HEK293 (cell line): ENCODE measurements around the gene NPR2.

ENCODE experiments used
- CTCF ChIA-PET: fragments of 350-600 bp; formaldehyde crosslinking; extraction: SDS; loops from one replicate; lab custom pipeline; 2021; ENCODE audit warnings: antibody characterized with exemption; lab: Yijun Ruan, JAX
- POLR2A ChIA-PET: fragments of 300-600 bp; formaldehyde crosslinking; extraction: SDS; loops from one replicate; lab custom pipeline; 2020; ENCODE audit warnings: antibody characterized with exemption, inconsistent platforms; lab: Yijun Ruan, JAX
- H3K27ac ChIP-seq: fragments of 200-500 bp; sonication (Bioruptor generic); 2 replicates; pipeline ENCODE4 v1.5.1; 2014; ENCODE audit warnings: low read depth, low read length, control low read depth, inconsistent platforms; ENCODE audit errors: extremely low read depth
- H3K36me3 ChIP-seq, 2 experiments: fragments of 200-500 bp in 1 of 2; sonication (Bioruptor generic) in 1 of 2; 1 replicate in 1 of 2; 2 replicates in 1 of 2; pipeline ENCODE4 v1.5.1; 2014 to 2017; ENCODE audit warnings: inconsistent platforms in 2 of 2, low read length in 2 of 2; ENCODE audit not compliant: control insufficient read depth in 2 of 2, insufficient read depth in 1 of 2
- H3K4me1 ChIP-seq: fragments of 200-500 bp; sonication (Bioruptor generic); 2 replicates; pipeline ENCODE4 v1.5.1; 2014; ENCODE audit warnings: mild to moderate bottlenecking, low read length, inconsistent platforms; ENCODE audit not compliant: control insufficient read depth, insufficient read depth
- H3K4me3 ChIP-seq: 2 replicates; pipeline ENCODE4 v1.5.1; 2011; ENCODE audit warnings: low read depth, mild to moderate bottlenecking, control low read depth, low read length, moderate library complexity
- H3K9me3 ChIP-seq: fragments of 200-500 bp; sonication (Bioruptor generic); 2 replicates; pipeline ENCODE4 v1.5.1; 2014; ENCODE audit warnings: low read depth, low read length, inconsistent platforms; ENCODE audit not compliant: control insufficient read depth, insufficient read depth
- CTCF ChIP-seq: fragments of 450-650 bp; formaldehyde crosslinking; IDR thresholded peaks from 2 replicates; pipeline ENCODE4 v1.5.1; 2016; ENCODE audit warnings: missing biosample characterization, missing genetic modification characterization
- GLIS2 ChIP-seq: fragments of 450-650 bp; formaldehyde crosslinking; IDR thresholded peaks from 2 replicates; pipeline ENCODE4 v1.5.1; 2016; ENCODE audit warnings: missing biosample characterization, missing genetic modification characterization
- HOXA7 ChIP-seq: sonication (generic); formaldehyde crosslinking; IDR thresholded peaks from 2 replicates; pipeline ENCODE4 v1.8.1; 2022; ENCODE audit warnings: missing genetic modification reagents, borderline replicate concordance
- HOXC10 ChIP-seq: sonication (generic); formaldehyde crosslinking; IDR thresholded peaks from 2 replicates; pipeline ENCODE4 v1.8.1; 2023; ENCODE audit warnings: mild to moderate bottlenecking, missing genetic modification reagents
- KLF7 ChIP-seq: fragments of 450-650 bp; formaldehyde crosslinking; IDR thresholded peaks from 2 replicates; pipeline ENCODE4 v1.5.1; 2016; ENCODE audit warnings: missing biosample characterization, missing genetic modification characterization, borderline replicate concordance
- OVOL3 ChIP-seq: fragments of 450-650 bp; formaldehyde crosslinking; IDR thresholded peaks from 2 replicates; pipeline ENCODE4 v1.5.1; 2016; ENCODE audit warnings: missing biosample characterization, missing genetic modification characterization
- TRIM28 ChIP-seq: IDR thresholded peaks from 2 replicates; pipeline ENCODE4 v1.6.1; 2011; ENCODE audit warnings: low read length, control low read depth, borderline replicate concordance
- ZNF114 ChIP-seq: fragments of 450-650 bp; formaldehyde crosslinking; IDR thresholded peaks from 2 replicates; pipeline ENCODE4 v1.5.0; 2017; ENCODE audit warnings: missing biosample characterization, missing genetic modification characterization
- ZNF132 ChIP-seq: fragments of 450-650 bp; formaldehyde crosslinking; IDR thresholded peaks from 2 replicates; pipeline ENCODE4 v1.5.1; 2017; ENCODE audit warnings: missing biosample characterization, missing genetic modification characterization, borderline replicate concordance
- ZNF148 ChIP-seq: fragments of 450-650 bp; formaldehyde crosslinking; IDR thresholded peaks from 2 replicates; pipeline ENCODE4 v1.5.0; 2017; ENCODE audit warnings: missing biosample characterization, missing genetic modification characterization, borderline replicate concordance
- ZNF2 ChIP-seq: fragments of 450-650 bp; formaldehyde crosslinking; IDR thresholded peaks from 2 replicates; pipeline ENCODE4 v1.5.1; 2016; ENCODE audit warnings: missing biosample characterization, missing genetic modification characterization
- ZNF248 ChIP-seq: fragments of 450-650 bp; formaldehyde crosslinking; IDR thresholded peaks from 2 replicates; pipeline ENCODE4 v1.5.1; 2017; ENCODE audit warnings: missing biosample characterization, missing genetic modification characterization
- ZNF292 ChIP-seq: fragments of 450-650 bp; formaldehyde crosslinking; IDR thresholded peaks from 2 replicates; pipeline ENCODE4 v1.5.1; 2016; ENCODE audit warnings: low read depth, missing biosample characterization, missing genetic modification characterization, borderline replicate concordance
- ZNF366 ChIP-seq: fragments of 450-650 bp; formaldehyde crosslinking; conservative IDR thresholded peaks from 2 replicates; pipeline ENCODE4 v1.5.1; 2016; ENCODE audit warnings: missing biosample characterization, missing genetic modification characterization
- ZNF398 ChIP-seq: fragments of 450-650 bp; formaldehyde crosslinking; IDR thresholded peaks from 2 replicates; pipeline ENCODE4 v1.5.1; 2017; ENCODE audit warnings: missing biosample characterization, missing genetic modification characterization
- ZNF670 ChIP-seq: fragments of 450-650 bp; formaldehyde crosslinking; IDR thresholded peaks from 2 replicates; pipeline ENCODE4 v1.5.1; 2016; ENCODE audit warnings: missing biosample characterization, missing genetic modification characterization, low read depth
- ZNF701 ChIP-seq: fragments of 450-650 bp; formaldehyde crosslinking; IDR thresholded peaks from 2 replicates; pipeline ENCODE4 v1.5.1; 2016; ENCODE audit warnings: missing biosample characterization, missing genetic modification characterization
- ZNF76 ChIP-seq: fragments of 450-650 bp; formaldehyde crosslinking; IDR thresholded peaks from 2 replicates; pipeline ENCODE4; 2016; ENCODE audit warnings: low read depth, missing biosample characterization, missing genetic modification characterization, borderline replicate concordance
- ZSCAN16 ChIP-seq: fragments of 450-650 bp; formaldehyde crosslinking; IDR thresholded peaks from 2 replicates; pipeline ENCODE4 v1.5.1; 2016; ENCODE audit warnings: missing biosample characterization, missing genetic modification characterization
- ZSCAN18 ChIP-seq: fragments of 450-650 bp; formaldehyde crosslinking; IDR thresholded peaks from 2 replicates; pipeline ENCODE4 v1.5.1; 2016; ENCODE audit warnings: missing biosample characterization, missing genetic modification characterization

Gene NPR2

GRCh38 chr9:35746583-35746982 is 44.8 kb upstream of the NPR2 start:
- no peaks in the 10 kb centered on the region; the same call in 1 of the 2 replicates for H3K4me1 ChIP-seq
- no peaks in the 10 kb centered on the region for H3K9me3 ChIP-seq
- peak overlapping the region; percentile 77; the same call in 1 of the 2 replicates for H3K4me3 ChIP-seq
- ChIA-PET CTCF (interaction anchor here (0.6 to 5.6 kb wide), 6 partner anchors 11 to 178 kb away, joined by 3 to 51 read pairs (median 4); partner anchors contain the start of genes CREB3 and TLN1), POLR2A (interaction anchor here (3.2 to 6.2 kb wide), 3 partner anchors 10 to 15 kb away, joined by 21 to 73 read pairs (median 57); partner anchors contain the start of genes CREB3 and TLN1)
- H3K27ac ChIP-seq, result no peak overlapping the region
- H3K36me3 ChIP-seq, result peaks cover 9 to 65% of the 10 kb centered on the region in 2 experiments; a peak in 2 of 3 replicates
- TF ChIP-seq TRIM28, result no peak
- TF ChIP-seq ZNF248 (tag by site-specific recombination), result no peak
- TF ChIP-seq HOXC10 (CRISPR knock-in tag), result no peak
- TF ChIP-seq HOXA7 (CRISPR knock-in tag), result no peak
- no peak for TF ChIP-seq ZNF292
- no peak for TF ChIP-seq ZNF2 (tag by site-specific recombination)
- no peak for TF ChIP-seq ZNF366 (tag by site-specific recombination)
- TF ChIP-seq OVOL3 (tag by site-specific recombination), result no peak
- no peak for TF ChIP-seq ZNF132 (tag by site-specific recombination)
- TF ChIP-seq ZNF701, result no peak
- TF ChIP-seq GLIS2 (tag by site-specific recombination), result no peak
- TF ChIP-seq ZSCAN16 (tag by site-specific recombination), result no peak
- TF ChIP-seq ZNF670 (tag by site-specific recombination), result no peak
- TF ChIP-seq ZNF398 (tag by site-specific recombination), result no peak
- no peak for TF ChIP-seq CTCF (tag by site-specific recombination)
- no peak for TF ChIP-seq ZNF114 (tag by site-specific recombination)
- TF ChIP-seq ZNF76 (tag by site-specific recombination), result no peak
- no peak for TF ChIP-seq ZNF148
- no peak for TF ChIP-seq KLF7 (tag by site-specific recombination)
- no peak for TF ChIP-seq ZSCAN18 (tag by site-specific recombination)
